ENCODE measurements around the gene CCT5. TPM values are rescaled to one million over a fixed set of nuclear protein-coding genes. Genes with fewer than 3 reads are reported as not detected.

The CCT5 gene
- total RNA-seq, 2 donors from 2014 or later: 45.4 to 76.1 TPM

DNA sequence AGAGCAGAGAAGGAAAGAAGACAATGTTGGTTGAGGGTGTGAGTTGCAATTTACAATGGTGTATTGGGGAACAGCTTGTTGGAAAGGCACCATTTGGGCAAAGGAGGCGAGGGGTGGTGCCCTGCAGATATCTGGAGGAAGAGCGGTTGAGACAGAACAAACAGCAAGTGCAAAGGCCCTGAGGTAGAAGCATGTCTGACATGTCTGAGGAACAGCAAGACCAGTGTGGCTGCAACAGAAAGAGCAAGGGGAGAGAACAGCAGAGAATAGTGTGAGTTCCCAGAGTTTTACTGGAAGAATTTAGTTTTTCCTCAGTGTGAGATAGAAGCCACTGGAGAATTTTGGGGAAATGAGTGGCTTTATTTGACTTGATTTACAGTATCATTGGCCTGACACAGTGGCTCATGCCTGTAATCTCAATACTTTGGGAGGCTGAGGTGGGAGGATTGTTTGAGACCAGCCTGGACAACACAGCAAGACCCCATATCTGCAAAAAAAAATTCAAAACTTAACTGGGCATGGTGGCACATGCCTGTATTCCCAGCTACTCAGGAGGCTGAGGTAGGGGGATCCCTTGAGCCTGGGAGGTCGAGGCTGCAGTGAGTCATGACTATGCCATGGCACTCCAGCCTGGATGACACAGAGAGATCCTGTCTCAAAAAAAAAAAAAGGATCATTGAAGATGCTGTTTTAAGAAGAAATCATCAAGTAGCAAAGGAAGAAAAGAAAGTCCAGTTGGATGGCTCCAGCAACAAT, 44.0 kb downstream of the CCT5 start:
- peaks cover 8% of the 10 kb centered on the region for H3K4me1 ChIP-seq
- H3K36me3 ChIP-seq (replicated peaks in 1 of 2; ENCODE audit: insufficient read depth in 1 of 2, low read depth in 2 of 2): no peaks in the 10 kb centered on the region
- 88 to 98% methylated on average over 3 of the region's 3 CpGs for WGBS, 2 donors
- H3K4me3 ChIP-seq: no peak overlapping the region
- no peak for DNase-seq
- H3K9me3 ChIP-seq: no peaks in the 10 kb centered on the region
- TF ChIP-seq CTCF (IDR thresholded peaks at IDR 0.05): no peak
- no peak for TF ChIP-seq POLR2A (IDR thresholded peaks at IDR 0.05)
- intact Hi-C loops (cut with DNase I): no loop called here
- ATAC-seq: no peak
- H3K27me3 ChIP-seq: no peaks in the 10 kb centered on the region
- H3K27ac ChIP-seq: no peak overlapping the region

GRCh38 chr5:10295619-10296326, 45.7 kb downstream of the CCT5 start:
- Histone ChIP-seq H3K4me3 (no peak overlapping the region), H3K9me3 (no peaks in the 10 kb centered on the region), H3K4me1 (no peaks in the 10 kb centered on the region), H3K27me3 (no peaks in the 10 kb centered on the region), H3K36me3 (replicated peaks in 1 of 2; ENCODE audit: insufficient read depth in 1 of 2, low read depth in 2 of 2) (no peaks in the 10 kb centered on the region), H3K27ac (no peak overlapping the region)
- intact Hi-C loops (cut with DNase I): no loop called here
- ATAC-seq (no peak), DNase-seq (no peak)
- TF ChIP-seq POLR2A (IDR thresholded peaks at IDR 0.05): no peak
- TF ChIP-seq CTCF (IDR thresholded peaks at IDR 0.05): no peak
- WGBS, 2 donors: 82 to 86% methylated on average over 8 of the region's 8 CpGs

DNA sequence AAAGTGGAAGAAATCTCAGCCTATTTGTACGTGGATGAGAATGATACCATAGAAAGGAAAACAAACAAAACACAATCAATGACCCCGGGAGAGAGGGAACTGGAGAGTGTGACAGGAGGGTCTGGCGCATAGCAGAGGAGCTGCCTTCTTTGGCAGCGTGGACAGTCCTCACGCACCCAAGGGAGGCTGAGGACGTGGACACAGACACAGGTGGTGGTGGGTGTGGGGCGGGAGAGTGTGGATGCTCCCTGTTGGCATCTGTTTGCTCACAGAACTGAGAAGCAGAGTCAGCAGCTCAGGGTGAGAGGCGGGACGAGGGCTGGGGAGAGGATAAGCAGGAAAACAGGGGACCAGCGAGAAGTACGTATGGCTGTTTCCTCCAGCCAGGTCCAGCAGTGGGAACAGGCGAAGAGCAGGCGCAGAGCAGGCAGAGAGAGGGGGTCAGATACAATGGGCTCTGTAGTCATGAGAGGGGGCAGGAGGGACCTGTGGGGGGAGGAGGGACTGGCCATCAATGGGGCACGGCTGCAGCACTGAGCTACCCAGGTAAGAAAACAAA, 47.6 kb downstream of the CCT5 start:
- Histone ChIP-seq H3K27me3 (no peaks in the 10 kb centered on the region), H3K36me3 (replicated peaks in 1 of 2; ENCODE audit: insufficient read depth in 1 of 2, low read depth in 2 of 2) (no peaks in the 10 kb centered on the region), H3K4me3 (no peak overlapping the region), H3K9me3 (no peaks in the 10 kb centered on the region), H3K27ac (no peak overlapping the region), H3K4me1 (peaks cover 11% of the 10 kb centered on the region)
- DNase-seq: no peak
- intact Hi-C loops (cut with DNase I): no loop called here
- ATAC-seq: no peak
- WGBS, 2 donors: 78 to 86% methylated on average over 14 of the region's 14 CpGs
- TF ChIP-seq CTCF (IDR thresholded peaks at IDR 0.05): no peak
- TF ChIP-seq POLR2A (IDR thresholded peaks at IDR 0.05): no peak

- Histone ChIP-seq H3K4me3 (no peak overlapping the region), H3K36me3 (replicated peaks in 1 of 2; ENCODE audit: insufficient read depth in 1 of 2, low read depth in 2 of 2) (no peaks in the 10 kb centered on the region), H3K4me1 (peaks cover 37% of the 10 kb centered on the region), H3K27ac (no peak overlapping the region), H3K9me3 (no peaks in the 10 kb centered on the region), H3K27me3 (no peaks in the 10 kb centered on the region)
- no peak for TF ChIP-seq POLR2A (IDR thresholded peaks at IDR 0.05)
- no peak for TF ChIP-seq CTCF (IDR thresholded peaks at IDR 0.05)
- intact Hi-C loops (cut with DNase I): no loop called here
- DNase-seq (no peak), ATAC-seq (no peak)
- 80 to 85% methylated on average over 5 of the region's 5 CpGs for WGBS, 2 donors
These were observed 50.2 kb downstream of the CCT5 start for GRCh38 chr5:10300246-10300645.

Data from body of pancreas (tissue), 4 donors.